K562 (cell line): ENCODE data around the gene NT5C1A. TPM values are rescaled to one million over a fixed set of nuclear protein-coding genes. Genes with fewer than 3 reads are reported as not detected.
A peak's percentile ranks its signal among the peaks of the same experiment; 100 is the strongest.

Source experiments
- ARID4B ChIP-seq: sonication (generic); formaldehyde crosslinking; IDR thresholded peaks from 2 replicates; pipeline ENCODE4 v1.8.0; 2022; ENCODE audit warnings: mild to moderate bottlenecking, missing genetic modification reagents
- ATF7 ChIP-seq: fragments of 450-650 bp; IDR thresholded peaks from 2 replicates; pipeline ENCODE4 v1.7.1; 2014; ENCODE audit warnings: mild to moderate bottlenecking, moderate library complexity
- CHD4 ChIP-seq: fragments of 200-600 bp; sonication (generic); IDR thresholded peaks from 3 replicates; pipeline ENCODE4 v1.6.1; 2012; ENCODE audit warnings: low read depth, mild to moderate bottlenecking, mixed read lengths, low read length, inconsistent platforms; ENCODE audit not compliant: insufficient read depth, insufficient replicate concordance, poor library complexity, severe bottlenecking
- E2F6 ChIP-seq, 2 experiments: IDR thresholded peaks; 2 replicates each; pipeline ENCODE4 v1.6.1; 2011; ENCODE audit warnings: borderline replicate concordance in 1 of 2, control low read depth in 1 of 2, low read depth in 1 of 2, low read length in 1 of 2, mild to moderate bottlenecking in 1 of 2, mixed read lengths in 1 of 2, moderate library complexity in 1 of 2; ENCODE audit not compliant: insufficient read depth in 1 of 2, insufficient read length in 1 of 2, poor library complexity in 1 of 2, severe bottlenecking in 1 of 2; ENCODE audit errors: extremely low read depth in 1 of 2
- MYC ChIP-seq, 2 experiments: fragments of 250-450 bp in 1 of 2; sonication (Bioruptor Pico) in 1 of 2; IDR thresholded peaks; 2 replicates each; pipeline versions ENCODE4 v1.5.1 to v1.6.1; 2012 to 2021; ENCODE audit warnings: low read depth in 2 of 2, borderline replicate concordance in 1 of 2, improper control_type of control experiment in 1 of 2, low read length in 1 of 2, mild to moderate bottlenecking in 1 of 2, moderate library complexity in 1 of 2
- UBTF ChIP-seq, 2 experiments: IDR thresholded peaks; 2 replicates each; pipeline ENCODE4 v1.6.1; 2012; ENCODE audit warnings: improper control_type of control experiment in 2 of 2, low read depth in 2 of 2, low read length in 2 of 2, borderline replicate concordance in 1 of 2
- polyA plus RNA-seq, 8 experiments: library from polyadenylated mRNA; depleted of rRNA in 4 of 8; stranded (reverse) in 5 of 8; unstranded in 3 of 8; fragments of >200 nt; fragmentation: Nextera tagmentation in 2 of 8; fragmentation: Illumina TruSeq in 1 of 8; extraction: Ambion mirVana in 2 of 8; extraction: Trizol in 1 of 8; gene quantifications; 2 replicates each; pipeline versions ENCODE4 v1.2.1 to v1.2.3, GENCODE V29; 2011 to 2014; ENCODE audit warnings: inconsistent platforms in 1 of 8, missing spikeins in 1 of 8
- total RNA-seq, 7 experiments: library from RNA; depleted of rRNA in 6 of 7; stranded (reverse); fragments of >200 nt in 6 of 7; fragmentation: Illumina TruSeq in 2 of 7; extraction: Trizol in 2 of 7; gene quantifications; 2 replicates each; pipeline versions ENCODE4 v1.2.1 to v1.2.3, GENCODE V29; 2011 to 2021; ENCODE audit warnings: low replicate concordance in 1 of 7

The NT5C1A gene
- total and polyA plus RNA-seq, 9 of the 15 experiments (the other 6 are each of a cell fraction or from before 2014, with no cell fraction given), result not detected

- TF ChIP-seq ARID4B (CRISPR knock-in tag), result 0 out of 2 replicates have a peak, but pooled peaks have one; percentile 25
- no peak for TF ChIP-seq CHD4
- no peak for TF ChIP-seq MYC (IDR thresholded peaks at IDR 0.05; ENCODE audit: low read depth, low read length)
- TF ChIP-seq MYC (CRISPR knock-in tag; IDR thresholded peaks at IDR 0.05; ENCODE audit: borderline replicate concordance, low read depth), result no peak
- TF ChIP-seq UBTF (IDR thresholded peaks at IDR 0.05; ENCODE audit: borderline replicate concordance in 1 of 2, low read depth in 2 of 2, low read length in 2 of 2), result peak in 1 of 2 experiments; percentile 16; a peak in 1 of 4 replicates
- no peak for TF ChIP-seq ATF7
- peak in 1 of 2 experiments; percentile 80 for TF ChIP-seq E2F6 (IDR thresholded peaks at IDR 0.05; ENCODE audit: borderline replicate concordance in 1 of 2, extremely low read depth in 1 of 2, insufficient read depth in 1 of 2, insufficient read length in 1 of 2, low read depth in 1 of 2, low read length in 1 of 2, poor library complexity in 1 of 2, severe bottlenecking in 1 of 2)
These were observed 19.0 kb upstream of the NT5C1A start (continued) for GRCh38 chr1:39690794-39691382.
